HG03066 (cell line): Measurements from ENCODE around the gene RPUSD1.

Experiments used
- ATAC-seq: cut with Tn5 transposase; IDR thresholded peaks from one replicate; pipeline ENCODE4 v1.9.1; 2021; ENCODE audit warnings: low read depth; ENCODE audit not compliant: unreplicated experiment

Gene RPUSD1

DNA sequence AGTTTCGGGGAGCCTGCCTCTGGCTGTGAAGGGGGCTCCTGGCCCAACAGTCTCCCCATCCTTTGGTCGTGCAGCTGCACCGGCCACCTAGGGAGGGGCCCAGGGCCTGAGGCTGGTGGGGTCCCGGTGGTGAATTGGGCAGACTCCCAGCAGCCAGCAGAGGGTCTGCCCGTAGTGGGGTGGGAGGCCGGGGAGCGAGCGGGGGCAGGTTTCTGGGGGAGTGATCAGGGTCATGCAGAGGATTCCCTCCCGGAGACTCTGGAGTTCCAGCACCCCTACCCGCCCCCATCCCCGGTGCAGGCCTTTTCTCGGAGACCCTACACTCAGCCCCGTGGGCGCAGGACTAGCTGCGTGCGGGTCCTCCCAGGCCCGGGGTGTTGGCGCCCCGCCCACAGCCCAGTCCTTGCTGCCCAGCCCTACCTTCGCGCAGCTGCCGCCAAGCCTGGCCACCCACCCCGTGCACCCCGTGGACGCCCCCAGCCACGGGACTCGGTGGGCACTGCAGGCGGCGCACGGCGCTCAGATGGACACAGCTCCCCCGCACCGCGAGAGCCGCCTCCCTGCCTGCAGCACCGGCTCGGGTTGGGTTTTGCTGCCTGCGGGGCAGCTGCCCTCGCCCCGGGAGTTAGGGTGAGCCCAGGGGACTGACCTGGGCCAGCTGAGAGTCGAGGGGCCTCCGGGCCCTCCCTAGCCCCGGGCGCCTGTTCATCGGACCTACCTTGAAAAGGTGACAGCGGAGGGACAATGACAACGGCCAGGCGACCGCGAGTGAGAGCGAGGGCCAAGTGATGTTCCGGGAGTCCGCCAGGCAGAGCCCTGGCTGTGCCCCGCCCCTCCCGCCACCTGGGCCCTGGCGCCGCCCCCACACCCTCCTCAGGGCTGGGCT is 12.0 kb upstream of the RPUSD1 start, which contains the start of gene GNG13:
GNG13 (minus strand) TSS at position 787 of the 886 bp plus-strand sequence. CDS start 1,657 bp downstream, outside the sequence.
- no peak for ATAC-seq

- no peak for ATAC-seq
These were observed 11.1 kb upstream of the RPUSD1 start for GRCh38 chr16:799111-799947.

DNA sequence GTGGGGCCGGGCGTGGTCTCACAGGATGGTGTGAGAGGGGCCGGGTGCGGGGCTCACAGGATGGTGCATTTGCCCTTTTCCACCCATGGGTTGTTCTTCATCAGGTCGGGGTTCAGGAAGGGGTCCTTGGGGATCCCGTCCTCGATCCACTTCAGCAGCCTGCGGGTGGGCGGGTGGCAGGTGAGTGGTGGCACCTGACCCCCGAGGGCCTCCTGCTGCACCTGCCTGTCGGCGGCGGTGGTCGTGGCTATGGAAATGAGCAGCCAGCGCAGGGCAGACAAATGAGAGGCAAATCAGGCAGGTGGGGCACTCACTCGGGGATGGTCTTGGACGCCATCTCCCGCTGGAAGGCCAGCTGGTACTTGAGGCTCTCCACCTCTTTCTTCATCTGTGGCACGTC is 10.5 kb upstream of the RPUSD1 start:
- ATAC-seq, result no peak

DNA sequence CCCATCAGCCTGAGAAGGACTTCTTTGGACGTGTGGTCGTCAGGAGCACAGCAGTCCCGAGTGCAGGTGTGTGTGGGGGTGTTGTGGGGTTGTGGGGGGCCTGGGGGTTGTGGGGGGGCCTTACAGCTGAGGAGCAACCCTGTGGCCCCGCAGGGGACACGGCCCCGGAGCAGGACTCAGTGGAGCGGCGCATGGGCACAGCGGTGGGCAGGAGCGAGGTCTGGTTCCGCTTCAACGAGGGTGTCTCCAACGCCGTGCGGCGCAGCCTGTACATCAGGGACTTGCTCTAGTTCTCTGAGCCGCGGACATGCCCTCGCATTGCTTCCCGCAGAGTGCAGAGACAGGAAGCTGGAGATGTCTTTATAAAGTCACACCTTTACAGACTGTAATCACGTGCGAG is 9.5 kb upstream of the RPUSD1 start:
- no peak for ATAC-seq

GRCh38 chr16:797120-797420 is 8.9 kb upstream of the RPUSD1 start:
- ATAC-seq, result no peak

DNA sequence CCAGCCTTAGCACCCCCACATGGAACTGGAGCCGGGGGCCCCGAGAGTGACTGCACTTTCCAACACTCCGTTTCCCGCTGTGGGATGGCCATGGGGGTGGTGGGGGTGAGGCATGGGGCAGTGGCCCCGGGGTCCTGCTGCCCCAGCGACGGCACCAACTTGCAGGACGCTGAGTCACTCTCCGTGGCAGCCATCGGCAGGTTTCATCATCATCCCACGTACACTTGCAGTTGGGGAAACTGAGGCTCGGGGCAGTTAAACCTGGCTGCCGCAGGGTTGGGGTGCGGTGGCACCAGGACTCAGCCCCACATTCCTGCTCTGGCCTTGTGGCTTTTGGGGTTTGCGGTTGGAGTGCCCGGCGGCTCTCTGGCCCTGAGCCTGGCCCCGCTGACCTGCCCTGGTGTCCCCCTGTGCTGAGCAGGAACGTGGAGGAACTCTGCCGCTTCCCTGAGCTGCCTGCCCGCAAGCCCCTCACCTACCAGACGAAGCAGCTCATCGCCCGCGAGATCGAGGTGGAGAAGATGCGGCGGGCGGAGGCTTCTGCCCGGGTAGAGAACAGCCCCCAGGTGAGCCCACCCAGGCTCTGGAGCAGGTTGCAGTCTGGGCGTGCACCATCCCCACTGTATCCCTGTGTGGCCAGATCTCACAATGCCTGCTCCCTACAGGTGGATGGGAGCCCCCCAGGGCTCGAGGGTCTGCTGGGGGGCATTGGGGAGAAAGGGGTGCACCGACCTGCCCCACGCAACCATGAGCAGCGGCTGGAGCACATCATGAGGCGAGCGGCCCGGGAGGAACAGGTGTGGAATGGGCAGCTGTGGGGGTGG is 8.3 kb upstream of the RPUSD1 start:
- no peak for ATAC-seq

- ATAC-seq, result no peak
These were observed 7.5 kb upstream of the RPUSD1 start for GRCh38 chr16:795580-796229.

DNA sequence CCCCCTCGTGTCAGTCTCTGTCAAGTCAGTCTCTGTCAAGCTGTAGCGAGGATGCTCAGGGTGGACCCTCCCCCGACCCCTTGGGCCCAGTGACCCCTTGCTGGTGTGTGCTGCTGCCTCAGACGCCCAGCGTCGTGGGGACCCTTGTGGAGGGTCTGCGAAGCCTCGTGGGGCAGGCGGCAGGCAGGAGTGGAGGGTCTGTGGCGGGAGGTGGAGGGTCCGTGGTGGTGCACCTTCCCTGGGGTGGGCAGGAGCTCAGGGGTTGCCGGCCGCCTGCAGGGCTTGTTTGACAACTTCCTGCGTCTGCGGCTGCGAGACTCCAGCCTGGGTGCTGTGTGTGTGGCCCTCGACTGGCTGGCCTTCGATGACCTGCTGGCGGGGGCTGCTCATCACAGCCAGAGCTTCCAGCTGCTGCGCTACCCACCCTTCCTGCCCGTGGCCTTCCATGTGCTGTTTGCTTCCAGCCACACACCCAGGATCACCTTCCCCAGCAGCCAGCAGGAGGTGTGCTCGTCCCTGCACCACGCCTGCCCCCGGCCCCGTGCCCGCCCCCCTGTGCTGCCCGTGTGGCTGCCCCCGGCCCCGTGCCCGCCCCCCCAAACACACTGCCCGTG is 6.8 kb upstream of the RPUSD1 start:
- no peak for ATAC-seq

DNA sequence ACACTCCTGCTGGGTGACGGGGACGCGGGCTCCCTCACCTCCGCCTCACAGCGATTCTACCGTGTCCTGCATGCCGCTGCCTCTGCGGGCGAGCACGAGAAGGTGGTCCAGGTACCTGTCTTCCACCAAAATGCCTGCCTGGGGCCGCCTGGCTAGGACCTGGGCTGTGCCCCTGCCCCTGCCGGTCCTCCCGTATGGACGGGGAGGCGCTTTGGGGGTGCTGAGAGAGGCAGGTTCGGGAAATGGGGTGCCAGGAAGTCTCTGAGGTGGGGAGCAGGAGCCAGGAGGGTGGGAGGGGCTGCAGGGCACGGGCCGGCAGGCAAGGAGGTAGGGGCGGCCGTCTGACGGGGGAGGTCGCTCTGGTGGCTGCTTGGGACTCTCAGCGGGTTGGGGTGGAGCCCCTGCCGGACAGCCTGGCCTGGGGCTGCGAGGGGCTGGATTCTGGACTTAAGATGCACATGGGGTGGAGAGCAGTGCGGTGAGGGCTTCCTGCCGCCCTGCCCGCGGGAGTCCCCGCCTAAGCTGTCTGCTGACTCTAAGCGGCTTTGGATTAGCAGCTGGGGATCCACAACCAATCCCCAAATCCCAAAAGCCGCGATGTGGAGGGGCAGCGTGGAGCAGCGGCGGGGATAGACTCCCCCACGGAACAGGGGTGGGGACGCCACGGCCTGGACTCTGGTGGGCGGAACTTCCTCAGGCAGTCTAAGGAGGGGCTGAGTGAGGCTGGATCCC is 6.1 kb upstream of the RPUSD1 start:
- ATAC-seq, result no peak

DNA sequence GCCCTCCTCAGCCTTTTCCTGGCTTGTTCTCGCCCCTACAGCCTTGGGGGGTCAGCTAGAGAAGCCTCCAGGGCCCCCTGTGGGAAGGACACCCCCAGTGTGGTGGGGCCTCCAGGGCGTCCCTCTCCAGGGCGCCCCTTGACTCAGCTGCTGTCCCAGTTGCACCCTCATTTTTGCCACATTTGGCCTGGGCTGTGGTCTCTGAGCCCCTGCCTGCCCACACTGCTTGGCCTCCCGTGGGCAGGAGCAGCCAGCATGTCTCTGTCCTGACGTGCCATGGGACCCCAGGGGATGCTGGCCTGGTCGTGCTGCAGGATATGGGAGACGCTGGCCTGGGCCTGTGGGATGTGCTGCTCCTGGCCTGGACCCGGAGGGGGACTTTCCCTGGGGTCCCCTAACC is 5.2 kb upstream of the RPUSD1 start:
- ATAC-seq, result no peak

DNA sequence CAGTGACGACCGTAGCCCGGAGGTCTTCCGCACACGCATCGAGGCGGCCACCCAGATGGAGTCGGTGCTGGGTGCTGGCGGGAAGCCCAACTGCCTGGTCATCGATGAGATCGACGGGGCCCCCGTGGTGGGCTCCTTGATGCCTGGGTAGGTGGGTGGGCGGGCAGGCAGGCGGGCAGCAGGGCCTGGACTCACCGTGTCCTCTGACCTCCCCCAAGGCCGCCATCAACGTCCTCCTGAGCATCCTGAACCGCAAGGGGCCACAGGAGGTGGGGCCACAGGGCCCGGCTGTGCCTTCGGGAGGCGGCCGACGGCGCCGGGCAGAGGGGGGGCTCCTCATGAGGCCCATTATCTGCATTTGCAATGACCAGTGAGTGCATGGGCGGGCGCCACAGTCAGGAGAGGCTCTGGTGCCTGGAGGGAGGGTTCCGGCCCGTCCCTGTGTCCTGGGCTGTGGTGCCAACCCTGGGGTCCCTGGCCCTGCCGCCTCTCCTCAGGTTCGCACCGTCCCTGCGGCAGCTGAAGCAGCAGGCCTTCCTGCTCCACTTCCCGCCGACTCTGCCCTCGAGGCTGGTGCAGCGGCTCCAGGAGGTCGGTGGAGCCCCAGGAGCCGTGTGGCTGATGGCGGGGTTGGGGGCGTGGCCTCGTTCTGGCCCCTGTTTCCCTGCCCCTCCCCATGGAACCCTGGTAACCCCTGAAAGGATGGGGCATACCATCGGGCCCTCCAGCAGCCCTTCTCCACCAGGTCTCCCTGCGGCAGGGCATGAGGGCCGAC is 4.2 kb upstream of the RPUSD1 start:
- no peak for ATAC-seq

GRCh38 chr16:791131-791530 is 3.0 kb upstream of the RPUSD1 start:
- ATAC-seq, result no peak

DNA sequence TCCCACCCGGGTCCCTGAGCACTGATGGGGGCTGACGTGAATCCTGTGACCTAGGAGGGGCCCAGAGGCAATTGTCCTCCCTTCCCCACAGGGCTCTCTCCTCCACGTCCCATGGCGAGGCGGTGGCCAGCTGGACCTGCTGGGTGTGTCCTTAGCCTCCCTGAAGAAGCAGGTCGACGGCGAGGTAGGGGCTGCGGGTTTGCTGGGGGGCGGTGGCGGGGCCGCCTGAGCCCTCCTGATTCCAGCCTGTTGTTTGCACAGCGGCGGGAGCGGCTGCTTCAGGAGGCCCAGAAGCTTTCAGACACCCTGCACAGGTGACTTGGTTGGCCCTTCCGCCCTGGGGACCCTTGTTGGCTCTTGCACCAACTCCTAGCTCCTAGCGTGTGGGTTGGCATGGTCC is 1.9 kb upstream of the RPUSD1 start:
- ATAC-seq, result no peak

DNA sequence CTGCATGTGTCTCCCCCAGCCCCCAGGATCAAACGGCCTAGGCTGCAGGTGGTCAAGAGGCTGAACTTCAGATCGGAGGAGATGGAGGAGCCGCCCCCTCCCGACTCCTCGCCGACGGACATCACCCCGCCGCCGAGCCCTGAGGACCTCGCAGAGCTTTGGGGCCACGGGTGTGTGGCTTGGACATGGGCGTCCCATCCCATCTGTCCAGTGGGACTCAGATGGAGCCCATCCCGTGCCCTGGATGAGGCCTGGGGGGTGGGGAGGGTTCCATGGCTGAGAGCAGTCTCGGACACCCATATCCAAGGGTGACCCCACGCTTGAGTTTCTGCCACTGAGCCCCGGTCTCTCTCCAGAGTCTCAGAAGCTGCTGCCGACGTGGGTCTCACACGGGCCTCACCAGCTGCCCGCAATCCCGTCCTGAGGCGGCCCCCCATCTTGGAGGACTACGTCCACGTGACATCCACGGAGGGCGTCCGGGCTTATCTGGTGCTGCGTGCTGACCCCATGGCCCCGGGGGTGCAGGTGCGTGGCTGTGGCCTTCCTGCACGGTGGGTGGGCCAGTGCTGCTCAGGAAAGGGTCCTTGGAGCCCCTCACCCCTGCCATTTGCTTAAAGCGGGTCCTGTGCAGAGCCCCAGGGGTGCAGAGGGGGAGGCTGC is 1.1 kb upstream of the RPUSD1 start:
- no peak for ATAC-seq

- ATAC-seq, result peak; percentile 67
These were observed 382 bp upstream of the RPUSD1 start, which contains the start of gene CHTF18 for GRCh38 chr16:788399-789126. Gene CHTF18 (plus strand): TSS chr16:788620. CDS start chr16:788685, 65 bp downstream.

DNA sequence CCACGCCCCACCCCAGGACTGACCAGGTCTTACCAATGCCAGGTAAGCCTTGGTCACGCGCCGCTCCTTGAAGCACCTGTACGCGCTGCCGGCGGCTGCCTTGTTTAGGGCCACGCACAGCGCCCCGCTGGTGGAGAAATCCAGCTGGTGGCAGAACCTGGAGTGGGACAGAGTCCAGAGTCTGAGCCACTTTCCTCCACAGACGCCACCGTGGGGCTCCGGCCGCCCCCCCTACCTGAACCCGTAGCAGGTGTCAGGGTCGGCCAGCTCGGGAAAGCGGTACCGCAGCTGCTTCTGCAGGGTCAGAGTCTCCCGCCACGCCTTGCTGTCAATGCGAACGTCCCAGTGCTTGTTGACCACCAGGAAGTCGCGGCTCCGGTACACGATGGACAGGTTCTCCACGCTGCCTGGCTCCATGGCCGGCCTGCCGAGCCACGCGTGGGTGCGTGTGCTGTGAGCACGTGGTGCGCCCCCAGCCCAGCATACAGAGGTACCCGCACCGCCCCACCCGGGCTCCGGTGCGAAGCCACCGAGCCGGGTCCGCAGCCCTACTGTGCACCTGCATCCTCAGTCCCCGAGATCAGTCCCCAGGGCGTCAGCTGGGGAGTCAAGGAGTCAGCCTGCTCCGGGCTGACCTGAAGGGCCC is 737 bp downstream of the RPUSD1 start:
- ATAC-seq, result no peak
